ENCODE measurements around the gene RBP2.

- TF ChIP-seq SUPT5H (IDR thresholded peaks at IDR 0.05) (no peak), NR1H2 (CRISPR knock-in tag; IDR thresholded peaks at IDR 0.05) (no peak), TFAM (CRISPR knock-in tag; conservative IDR thresholded peaks at IDR 0.05) (no peak)
Measured at GRCh38 chr3:139448104-139448503, 28.2 kb downstream of the RBP2 start.

Measured in K562 (cell line).